Effector memory CD4-positive, alpha-beta T cell (primary cell): ENCODE results near the gene SULT4A1.

Source experiments
- DNase-seq, 3 donors: peaks; one replicate each; pipeline ENCODE4 v3.0.0-alpha.2; 2020
- H3K27ac ChIP-seq: 2 replicates; pipeline ENCODE4 v1.7.0; 2013; ENCODE audit warnings: mild to moderate bottlenecking, low read length, moderate library complexity; ENCODE audit not compliant: insufficient read depth, poor library complexity, severe bottlenecking
- H3K27me3 ChIP-seq: replicated peaks from 2 replicates; pipeline ENCODE4 v1.7.0; 2013; ENCODE audit warnings: mild to moderate bottlenecking, low read length; ENCODE audit not compliant: insufficient read depth, control insufficient read depth, poor library complexity, severe bottlenecking
- H3K36me3 ChIP-seq: 2 replicates; pipeline ENCODE4 v1.7.0; 2013; ENCODE audit warnings: mild to moderate bottlenecking, low read length, moderate library complexity; ENCODE audit not compliant: control insufficient read depth, insufficient read depth
- H3K4me1 ChIP-seq: 2 replicates; pipeline ENCODE4 v1.7.0; 2013; ENCODE audit warnings: low read length, mild to moderate bottlenecking; ENCODE audit not compliant: control insufficient read depth, insufficient read depth, poor library complexity, severe bottlenecking
- H3K4me3 ChIP-seq: 2 replicates; pipeline ENCODE4 v1.7.0; 2013; ENCODE audit warnings: low read length, low read depth, mild to moderate bottlenecking; ENCODE audit not compliant: insufficient read depth, poor library complexity, severe bottlenecking
- H3K9me3 ChIP-seq: 2 replicates; pipeline ENCODE4 v1.7.0; 2013; ENCODE audit warnings: mild to moderate bottlenecking, low read length, moderate library complexity; ENCODE audit not compliant: control insufficient read depth

Gene SULT4A1

GRCh38 chr22:43853328-43853931 lies 8.9 kb downstream of the SULT4A1 start:
- no peak overlapping the region for H3K4me3 ChIP-seq
- no peak for DNase-seq
- H3K9me3 ChIP-seq, result no peaks in the 10 kb centered on the region
- peaks cover 3% of the 10 kb centered on the region for H3K27me3 ChIP-seq
- H3K4me1 ChIP-seq, result no peaks in the 10 kb centered on the region
- no peak overlapping the region for H3K27ac ChIP-seq
- no peaks in the 10 kb centered on the region for H3K36me3 ChIP-seq

GRCh38 chr22:43852573-43853327 lies 9.6 kb downstream of the SULT4A1 start:
- H3K36me3 ChIP-seq, result no peaks in the 10 kb centered on the region
- H3K4me1 ChIP-seq, result no peaks in the 10 kb centered on the region
- H3K27ac ChIP-seq, result no peak overlapping the region
- no peak for DNase-seq
- H3K9me3 ChIP-seq, result no peaks in the 10 kb centered on the region
- H3K4me3 ChIP-seq, result no peak overlapping the region
- peaks cover 2% of the 10 kb centered on the region for H3K27me3 ChIP-seq

GRCh38 chr22:43851979-43852307 lies 10.4 kb downstream of the SULT4A1 start:
- no peak for DNase-seq
- Histone ChIP-seq H3K36me3 (no peaks in the 10 kb centered on the region), H3K4me3 (no peak overlapping the region), H3K27ac (no peak overlapping the region), H3K4me1 (no peaks in the 10 kb centered on the region), H3K27me3 (peaks cover 2% of the 10 kb centered on the region), H3K9me3 (no peaks in the 10 kb centered on the region)

DNA sequence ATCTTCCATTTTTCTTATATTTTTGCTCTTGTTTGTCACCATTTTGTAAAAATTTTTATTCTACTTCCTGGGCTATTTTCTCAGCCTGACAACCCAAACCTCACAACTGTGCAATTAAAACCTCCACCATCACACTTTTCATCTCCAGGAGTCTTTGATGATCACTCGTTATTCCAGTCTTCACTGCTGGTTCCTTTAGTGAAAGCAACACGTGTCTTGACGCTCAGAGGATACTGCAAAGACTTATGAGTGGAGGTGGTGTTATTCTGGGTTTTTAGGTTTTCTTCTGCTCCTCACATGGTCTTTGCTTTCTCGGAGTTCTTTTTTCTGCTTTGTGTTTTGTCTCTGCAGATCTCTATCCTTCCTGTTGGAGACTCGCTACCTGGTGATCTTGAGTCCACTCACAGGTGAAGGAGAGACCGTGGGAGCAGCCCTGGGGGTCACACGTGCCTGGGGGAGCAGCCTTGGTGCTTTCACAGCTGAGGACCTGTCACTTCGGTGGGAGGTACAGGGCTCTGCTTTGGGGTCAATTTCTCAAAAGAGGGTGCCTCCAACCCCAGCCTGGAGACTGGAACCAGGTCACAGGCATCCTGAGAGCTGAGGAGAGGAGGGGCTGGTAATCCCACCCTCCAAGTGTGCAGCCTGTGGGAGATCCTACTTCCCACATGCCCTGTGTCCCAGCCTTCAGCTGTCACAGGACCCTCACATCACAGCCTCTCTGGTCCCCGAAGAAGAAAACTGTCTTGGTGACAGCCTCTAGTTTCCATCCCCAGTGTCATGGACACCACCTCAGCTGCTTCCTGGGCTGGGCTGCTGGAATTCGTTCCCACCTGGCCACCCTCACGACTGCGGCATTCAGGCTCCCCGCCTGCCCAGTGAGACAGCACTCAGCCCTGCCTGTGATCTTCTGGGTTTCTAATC lies 11.0 kb downstream of the SULT4A1 start:
- Histone ChIP-seq H3K4me3 (no peak overlapping the region), H3K27ac (no peak overlapping the region), H3K9me3 (no peaks in the 10 kb centered on the region), H3K4me1 (no peaks in the 10 kb centered on the region), H3K27me3 (peaks cover 2% of the 10 kb centered on the region), H3K36me3 (no peaks in the 10 kb centered on the region)
- no peak for DNase-seq

DNA sequence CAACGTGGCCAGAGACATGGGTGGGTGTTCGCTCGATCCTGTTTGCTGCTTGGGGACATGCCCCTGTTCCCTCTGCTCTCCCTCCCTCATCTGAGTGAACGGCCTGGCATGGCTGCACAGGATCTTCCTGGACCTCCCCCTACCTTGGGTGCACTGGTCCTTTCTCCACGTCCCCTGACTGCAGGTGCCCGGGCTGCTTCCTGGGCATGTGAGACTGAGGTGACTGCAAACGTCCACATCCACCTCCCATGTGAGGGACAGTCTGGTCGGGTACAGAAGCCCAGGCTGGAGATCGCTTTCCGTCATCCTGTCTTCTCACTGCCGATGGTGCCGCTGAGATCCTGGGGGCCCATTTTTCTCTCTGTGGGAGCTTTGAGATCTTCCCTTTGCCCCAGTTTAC lies 11.8 kb downstream of the SULT4A1 start:
- no peaks in the 10 kb centered on the region for H3K36me3 ChIP-seq
- H3K4me3 ChIP-seq, result no peak overlapping the region
- H3K4me1 ChIP-seq, result no peaks in the 10 kb centered on the region
- peaks cover 2% of the 10 kb centered on the region for H3K27me3 ChIP-seq
- DNase-seq, result no peak
- H3K27ac ChIP-seq, result no peak overlapping the region
- H3K9me3 ChIP-seq, result no peaks in the 10 kb centered on the region

DNA sequence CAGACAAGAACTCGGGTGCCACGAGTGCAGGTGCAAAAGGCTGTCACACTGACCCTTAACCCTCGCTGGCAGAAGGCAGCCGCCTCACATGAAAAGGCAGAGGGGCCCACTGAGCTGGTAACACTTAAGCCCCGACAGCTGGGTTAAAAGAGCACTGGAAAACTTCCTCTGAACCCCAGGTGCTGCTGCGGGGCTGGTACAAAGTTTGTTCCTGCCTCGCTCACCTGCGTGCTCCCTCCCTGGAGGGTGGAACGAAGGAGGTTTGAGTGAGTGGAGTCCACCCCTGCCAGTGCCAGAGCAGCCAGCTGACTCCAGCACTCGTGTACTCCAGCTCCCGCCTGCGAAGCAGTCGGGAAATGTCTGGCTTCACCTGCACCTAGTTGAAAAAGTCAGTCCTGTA lies 12.6 kb downstream of the SULT4A1 start:
- Histone ChIP-seq H3K4me3 (no peak overlapping the region), H3K27ac (no peak overlapping the region), H3K36me3 (no peaks in the 10 kb centered on the region), H3K9me3 (no peaks in the 10 kb centered on the region), H3K4me1 (no peaks in the 10 kb centered on the region), H3K27me3 (peaks cover 2% of the 10 kb centered on the region)
- no peak for DNase-seq

GRCh38 chr22:43848366-43849171 lies 13.7 kb downstream of the SULT4A1 start:
- Histone ChIP-seq H3K36me3 (no peaks in the 10 kb centered on the region), H3K9me3 (no peaks in the 10 kb centered on the region), H3K27ac (no peak overlapping the region), H3K27me3 (peaks cover 2% of the 10 kb centered on the region), H3K4me1 (no peaks in the 10 kb centered on the region), H3K4me3 (no peak overlapping the region)
- DNase-seq, result no peak

GRCh38 chr22:43847376-43848289 lies 14.7 kb downstream of the SULT4A1 start:
- Histone ChIP-seq H3K4me1 (no peaks in the 10 kb centered on the region), H3K27ac (no peak overlapping the region), H3K9me3 (no peaks in the 10 kb centered on the region), H3K27me3 (peaks cover 2% of the 10 kb centered on the region), H3K4me3 (no peak overlapping the region), H3K36me3 (no peaks in the 10 kb centered on the region)
- DNase-seq, result no peak

DNA sequence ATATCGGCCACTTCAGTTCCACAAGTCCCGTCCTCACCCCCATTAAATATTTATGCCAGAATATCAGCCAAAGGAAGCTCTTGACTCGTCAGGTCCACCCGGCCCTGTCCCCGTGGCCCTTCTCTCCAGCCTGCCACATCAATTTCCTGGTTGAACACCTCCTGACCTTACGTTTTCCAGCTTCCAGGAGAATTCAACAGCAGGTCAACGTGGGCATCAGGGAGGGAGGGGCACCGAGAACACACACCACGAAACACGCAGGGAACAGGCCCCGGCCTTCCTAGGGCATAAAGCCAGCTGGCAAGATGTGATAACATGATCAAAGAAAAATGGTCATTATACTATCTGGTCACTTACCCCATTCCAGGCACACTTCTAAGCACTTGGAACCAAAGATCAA lies 15.3 kb downstream of the SULT4A1 start:
- no peak overlapping the region for H3K27ac ChIP-seq
- H3K4me3 ChIP-seq, result no peak overlapping the region
- H3K4me1 ChIP-seq, result no peaks in the 10 kb centered on the region
- no peaks in the 10 kb centered on the region for H3K36me3 ChIP-seq
- H3K27me3 ChIP-seq, result no peaks in the 10 kb centered on the region
- no peak for DNase-seq
- H3K9me3 ChIP-seq, result no peaks in the 10 kb centered on the region
